Right cardiac atrium (tissue), 5 donors: ENCODE measurements around the gene KRTAP29-1. TPM values are rescaled to one million over a fixed set of nuclear protein-coding genes. Genes with fewer than 3 reads are reported as not detected.
"Not testable (repeated sequence)": the region's sequence is repeated elsewhere in the genome, so short reads cannot be mapped to it uniquely, and the experiment has no call there.

ENCODE experiments used
- ATAC-seq, 2 donors: fragments of 200-7000 bp; cut with Tn5 transposase; one replicate each; pipeline versions ENCODE4 v1.8.0 to v1.9.1; 2020; ENCODE audit warnings: moderate library complexity in 2 of 2, mild to moderate bottlenecking in 1 of 2
- DNase-seq, 3 donors: peaks; one replicate each; pipeline ENCODE4 v3.0.0-alpha.2; 2020
- H3K27ac ChIP-seq: one replicate; pipeline ENCODE4 v1.5.1; 2013; ENCODE audit warnings: mild to moderate bottlenecking, low read length, control low read depth, moderate library complexity
- H3K27me3 ChIP-seq: one replicate; pipeline ENCODE4 v1.6.1; 2013; ENCODE audit not compliant: control insufficient read depth, insufficient read depth
- H3K4me1 ChIP-seq: one replicate; pipeline ENCODE4 v1.6.1; 2013; ENCODE audit warnings: low read length; ENCODE audit not compliant: control insufficient read depth, insufficient read depth
- H3K4me3 ChIP-seq: one replicate; pipeline ENCODE4 v1.5.1; 2013; ENCODE audit warnings: low read length, control low read depth
- H3K9me3 ChIP-seq: one replicate; pipeline ENCODE4 v1.6.1; 2013; ENCODE audit warnings: low read length; ENCODE audit not compliant: control insufficient read depth
- WGBS: extraction: QIAGEN DNeasy Blood & Tissue Kit; methylation state at CpG from one replicate; pipeline ENCODE4 v1.1.7; 2013; 5-methylcytosine and 5-hydroxymethylcytosine counted together
- intact Hi-C, 4 donors: fragments of 100-400 bp; cut with DNase I; formaldehyde crosslinking; loops; one replicate each; pipeline versions ENCODE4 v1.11.0 to v1.14.0; 2022 to 2023
- long read RNA-seq, 4 donors: library from polyadenylated mRNA; unstranded; transcript quantifications; one replicate each; pipeline ENCODE4 v2.0.0, GENCODE V29; 2020 to 2021
- polyA plus RNA-seq: library from polyadenylated mRNA; stranded (reverse); fragments of 200-250 nt; gene quantifications from one replicate; pipeline ENCODE4 v1.2.3, GENCODE V29; 2013
- total RNA-seq, 4 donors: library from RNA; stranded (reverse); fragmentation: NEBNext Ultra II Directional; extraction: Animal tissue kit (Norgen Biotek cat#: 25700); gene quantifications; one replicate each; pipeline ENCODE4 v1.2.1, GENCODE V29; 2021
- donor health status: healthy with polysubstance abuse.
- donor health status: DM: no; HTN: yes; CAD: no.
- donor health status: DM: no; HTN: no; CAD: no.
- donor health status: DM: no; HTN: yes; CAD: no; lungs with severe emphysema.
- donor health status: DM: yes; HTN: yes; CAD: no.

Gene KRTAP29-1
- total RNA-seq (not detected), polyA plus RNA-seq (not detected)
- long read RNA-seq, donor 1: 0 reads
- long read RNA-seq, donor 2: 0 reads
- long read RNA-seq, donor 3: 0 reads
- long read RNA-seq, donor 4: 0 reads

GRCh38 chr17:41301916-41302901 lies at the start of gene KRTAP29-1:
KRTAP29-1 (minus strand) TSS chr17:41302851; CDS start chr17:41302851, 0 bp downstream.
- intact Hi-C loops: no loop called here
- no peak within 1 kb of the TSS for H3K27ac ChIP-seq
- H3K9me3 ChIP-seq: no peaks in the 10 kb centered on the region
- no peaks in the 10 kb centered on the region for H3K27me3 ChIP-seq
- DNase-seq (peak in 1 of 3 donors; percentile 48), ATAC-seq (peak; percentile 20 to 73)
- WGBS: 46% methylated on average over 11 of the region's 11 CpGs
- H3K4me3 ChIP-seq: no peak within 1 kb of the TSS
- H3K4me1 ChIP-seq: no peaks in the 10 kb centered on the region

- 84% methylated on average over 2 of the region's 2 CpGs for WGBS
- H3K27ac ChIP-seq: no peak overlapping the region
- H3K27me3 ChIP-seq: no peaks in the 10 kb centered on the region
- no peak for ATAC-seq
- intact Hi-C loops: no loop called here
- no peaks in the 10 kb centered on the region for H3K9me3 ChIP-seq
- no peaks in the 10 kb centered on the region for H3K4me1 ChIP-seq
- DNase-seq: no peak
- H3K4me3 ChIP-seq: no peak overlapping the region
These were observed 48.5 kb upstream of the KRTAP29-1 start for GRCh38 chr17:41351177-41351576.

- H3K27me3 ChIP-seq, H3K4me3 ChIP-seq, DNase-seq, H3K27ac ChIP-seq, H3K4me1 ChIP-seq, H3K9me3 ChIP-seq, ATAC-seq, intact Hi-C loops: not testable (repeated sequence)
- WGBS: 91% methylated on average over 16 of the region's 16 CpGs
These were observed 47.8 kb upstream of the KRTAP29-1 start, which contains the start of gene KRT33A for GRCh38 chr17:41350381-41350878. KRT33A (minus strand) TSS chr17:41350828; CDS start chr17:41350767, 61 bp downstream.

- no peaks in the 10 kb centered on the region for H3K9me3 ChIP-seq
- no peaks in the 10 kb centered on the region for H3K4me1 ChIP-seq
- no peak overlapping the region for H3K27ac ChIP-seq
- 85% methylated on average over 7 of the region's 7 CpGs for WGBS
- intact Hi-C loops: no loop called here
- ATAC-seq (no peak), DNase-seq (no peak)
- H3K4me3 ChIP-seq: no peak overlapping the region
- no peaks in the 10 kb centered on the region for H3K27me3 ChIP-seq
These were observed 45.5 kb upstream of the KRTAP29-1 start for GRCh38 chr17:41347869-41348760.

DNA sequence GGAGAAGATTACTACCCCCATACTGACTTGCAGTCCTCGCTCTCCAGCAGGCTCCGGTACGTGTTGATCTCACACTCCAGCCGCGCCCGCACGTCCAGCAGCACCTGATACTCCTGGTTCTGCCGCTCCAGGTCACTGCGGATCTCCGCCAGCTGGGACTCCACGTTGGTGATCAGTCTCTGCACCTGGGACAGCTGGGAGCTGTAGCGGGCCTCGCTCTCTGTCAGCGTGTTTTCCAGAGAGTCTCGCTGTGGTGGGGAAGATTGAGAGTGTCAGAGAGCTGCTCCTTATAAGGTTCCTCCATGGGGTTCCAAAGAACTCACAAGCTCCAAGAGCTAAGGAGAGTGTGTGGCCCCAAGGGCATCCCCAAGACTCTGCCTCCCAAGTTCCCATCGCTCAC lies 43.8 kb upstream of the KRTAP29-1 start:
- ATAC-seq, H3K4me1 ChIP-seq, H3K27me3 ChIP-seq, H3K27ac ChIP-seq, intact Hi-C loops, H3K4me3 ChIP-seq, DNase-seq, H3K9me3 ChIP-seq: not testable (repeated sequence)
- WGBS: 82% methylated on average over 16 of the region's 16 CpGs

DNA sequence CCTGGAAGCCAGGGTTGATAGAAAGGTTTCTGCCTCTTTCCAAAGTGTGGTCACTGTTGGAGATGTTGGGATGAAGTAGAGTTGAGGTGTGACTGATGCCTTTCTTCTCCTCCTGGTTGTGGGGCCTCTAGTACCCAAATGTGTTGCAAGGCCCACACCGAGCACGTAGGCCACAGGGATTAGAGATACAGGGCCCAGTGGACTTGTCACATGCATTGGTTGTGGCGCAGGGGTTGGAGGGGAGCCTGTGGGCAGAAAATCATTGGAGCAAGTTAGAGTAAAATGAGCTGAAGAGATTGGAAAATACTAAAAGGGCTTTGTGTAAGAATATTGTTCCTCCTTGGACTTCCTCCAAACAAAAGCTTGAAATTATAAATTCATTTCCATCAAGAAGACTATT lies 43.3 kb upstream of the KRTAP29-1 start:
- WGBS: 77% methylated on average over 3 of the region's 3 CpGs
- DNase-seq (no peak), ATAC-seq (no peak)
- H3K9me3 ChIP-seq: peaks cover 2% of the 10 kb centered on the region
- H3K27me3 ChIP-seq: no peaks in the 10 kb centered on the region
- no peak overlapping the region for H3K4me3 ChIP-seq
- no peaks in the 10 kb centered on the region for H3K4me1 ChIP-seq
- no peak overlapping the region for H3K27ac ChIP-seq
- intact Hi-C loops: no loop called here

DNA sequence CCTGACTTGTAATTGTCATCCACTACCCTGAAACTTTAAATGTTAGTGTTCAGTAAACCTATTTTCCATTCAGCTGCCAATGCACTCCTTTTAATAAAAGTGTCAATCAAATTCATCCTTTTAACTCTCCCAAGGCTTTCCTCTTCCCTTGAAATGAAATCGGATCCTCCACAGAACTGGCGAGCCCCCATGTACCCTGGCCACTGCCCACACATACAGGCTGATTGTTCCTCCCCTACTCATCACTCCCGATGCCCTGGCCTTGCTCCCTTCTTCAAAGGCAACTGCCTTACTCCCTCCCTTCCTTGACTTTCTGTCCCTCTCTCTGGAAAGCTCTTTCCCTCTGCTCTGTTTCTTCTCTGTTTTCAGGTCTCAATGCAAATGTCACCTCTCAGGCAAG lies 40.4 kb upstream of the KRTAP29-1 start:
- ATAC-seq (no peak), DNase-seq (no peak)
- H3K9me3 ChIP-seq: peaks cover 2% of the 10 kb centered on the region
- H3K4me3 ChIP-seq: no peak overlapping the region
- H3K27me3 ChIP-seq: no peaks in the 10 kb centered on the region
- no peaks in the 10 kb centered on the region for H3K4me1 ChIP-seq
- intact Hi-C loops: no loop called here
- 70% methylated on average over 3 of the region's 3 CpGs for WGBS
- no peak overlapping the region for H3K27ac ChIP-seq

DNA sequence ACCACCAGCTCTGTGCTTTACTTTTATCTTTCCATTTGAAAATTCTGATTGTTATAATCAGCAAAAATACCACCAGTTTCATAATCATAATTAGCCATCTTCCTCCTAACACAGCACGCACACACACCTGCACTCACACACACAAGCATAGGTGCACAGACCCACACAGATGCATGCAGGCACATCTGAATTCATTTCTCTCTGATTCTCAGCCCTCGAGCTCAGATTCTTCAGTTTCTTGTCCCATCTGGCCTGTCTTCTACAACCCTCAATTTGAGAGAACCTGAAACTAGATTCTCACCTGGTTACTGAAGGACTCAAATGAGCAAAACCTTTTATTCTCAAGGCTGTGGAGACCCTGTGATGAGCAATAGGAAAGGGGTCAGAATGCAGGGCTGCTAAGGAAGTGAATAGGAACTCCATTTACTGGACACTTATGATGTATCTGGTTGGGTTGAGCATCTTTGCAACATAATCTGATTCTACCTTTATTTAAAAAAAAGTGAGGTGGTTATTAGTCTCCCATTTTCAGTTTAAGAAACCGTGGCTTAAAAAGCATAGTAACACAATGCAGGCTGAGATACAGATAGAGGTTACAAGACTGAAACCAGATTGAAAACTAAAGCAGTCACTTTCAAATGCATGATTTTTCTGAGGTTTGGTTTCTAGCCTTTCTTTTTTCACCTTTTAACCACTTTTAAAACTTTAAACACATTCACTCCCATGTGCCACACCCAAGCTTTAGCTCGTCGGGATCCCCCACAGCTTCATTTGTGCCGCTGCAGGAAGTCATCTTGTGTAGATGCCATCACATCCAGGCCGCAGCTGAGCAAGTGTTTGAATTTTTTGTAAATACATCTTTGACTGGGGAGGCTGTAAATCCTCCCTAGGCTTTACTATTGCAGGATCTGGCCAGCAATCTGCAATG lies 38.5 kb upstream of the KRTAP29-1 start:
- intact Hi-C loops: no loop called here
- no peaks in the 10 kb centered on the region for H3K4me1 ChIP-seq
- 76% methylated on average over 7 of the region's 7 CpGs for WGBS
- H3K9me3 ChIP-seq: peaks cover 2% of the 10 kb centered on the region
- ATAC-seq: no peak
- DNase-seq: no peak
- H3K4me3 ChIP-seq: no peak overlapping the region
- no peak overlapping the region for H3K27ac ChIP-seq
- H3K27me3 ChIP-seq: no peaks in the 10 kb centered on the region

- intact Hi-C loops: no loop called here
- no peak overlapping the region for H3K27ac ChIP-seq
- H3K9me3 ChIP-seq: peaks cover 2% of the 10 kb centered on the region
- H3K4me1 ChIP-seq: no peaks in the 10 kb centered on the region
- 52% methylated on average over 3 of the region's 3 CpGs for WGBS
- no peak for ATAC-seq
- no peaks in the 10 kb centered on the region for H3K27me3 ChIP-seq
- H3K4me3 ChIP-seq: no peak overlapping the region
- no peak for DNase-seq
These were observed 37.8 kb upstream of the KRTAP29-1 start for GRCh38 chr17:41340494-41340893.

GRCh38 chr17:41339571-41340172 lies 37.0 kb upstream of the KRTAP29-1 start:
- H3K9me3 ChIP-seq: peaks cover 2% of the 10 kb centered on the region
- DNase-seq (no peak), ATAC-seq (no peak)
- H3K4me1 ChIP-seq: no peaks in the 10 kb centered on the region
- no peaks in the 10 kb centered on the region for H3K27me3 ChIP-seq
- intact Hi-C loops: no loop called here
- no peak overlapping the region for H3K27ac ChIP-seq
- H3K4me3 ChIP-seq: no peak overlapping the region
- WGBS: 53% methylated on average over 2 of the region's 2 CpGs
